LNCaP clone FGC (cell line): ENCODE results near the gene FBXO48.

Experiments
- DNase-seq: peaks from one replicate; pipeline ENCODE4 v3.0.0-alpha.2; 2011; ENCODE audit warnings: low read depth
- H3K4me3 ChIP-seq: 2 replicates; pipeline ENCODE4 v1.5.1; 2011; ENCODE audit warnings: mild to moderate bottlenecking, low read depth, low read length, control low read depth
- CTCF ChIP-seq: IDR thresholded peaks from 2 replicates; pipeline ENCODE4 v1.5.1; 2012; ENCODE audit warnings: mild to moderate bottlenecking; ENCODE audit not compliant: control insufficient read depth, insufficient read depth; ENCODE audit errors: extremely low read depth

Gene FBXO48

DNA sequence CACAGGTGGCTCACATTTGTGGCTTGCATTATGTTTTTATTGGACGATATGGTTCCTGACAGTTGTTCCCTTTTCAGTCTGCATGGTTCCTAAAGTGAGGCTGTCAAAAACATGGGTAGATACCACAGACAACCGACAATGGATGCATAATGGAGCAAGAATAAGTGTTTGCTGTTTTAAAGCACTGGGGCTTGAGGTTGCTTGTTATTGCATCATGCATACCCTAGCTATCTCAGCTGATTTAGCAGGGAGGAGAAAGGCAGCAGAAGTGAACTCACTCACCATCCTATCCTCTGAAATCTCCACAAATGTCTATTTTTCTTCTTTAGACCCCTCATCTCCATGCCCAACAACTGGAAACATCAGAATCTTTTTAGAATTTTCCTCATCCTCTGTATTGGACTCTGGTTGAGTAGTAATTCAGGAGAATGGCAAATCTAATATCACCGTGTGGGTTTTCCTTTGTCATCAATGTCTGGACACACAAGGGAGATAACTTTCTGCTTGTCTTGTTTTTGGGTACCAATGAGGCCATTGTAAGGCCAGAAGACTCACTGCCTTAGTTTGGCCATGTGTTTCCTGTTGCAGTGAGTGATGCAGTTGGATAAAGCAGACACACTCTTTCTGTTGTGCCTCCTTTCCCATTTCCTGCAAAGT is 46.7 kb downstream of the FBXO48 start:
- DNase-seq = no peak
- H3K4me3 ChIP-seq = no peak overlapping the region
- TF ChIP-seq CTCF = no peak

DNA sequence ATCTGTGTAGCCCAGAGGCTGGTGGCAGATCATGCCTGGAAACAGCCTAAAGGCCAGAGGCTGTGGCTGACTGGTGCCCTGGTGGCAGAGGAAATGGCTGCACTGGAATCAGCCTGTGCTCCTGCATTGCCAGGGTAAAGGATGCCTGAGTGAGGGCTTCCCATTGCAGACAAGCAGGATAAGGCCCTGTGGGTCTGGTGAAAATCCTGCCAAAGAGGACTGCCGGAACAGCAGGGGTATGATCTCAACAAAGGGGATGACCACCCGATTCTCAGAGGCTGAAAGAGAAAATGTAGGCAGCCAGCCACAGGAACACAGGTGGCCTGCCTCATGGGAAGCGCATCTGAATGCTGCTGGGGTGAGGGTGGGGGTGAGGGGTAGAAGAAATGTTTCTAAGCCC is 48.2 kb downstream of the FBXO48 start:
- TF ChIP-seq CTCF = no peak
- H3K4me3 ChIP-seq = no peak overlapping the region
- no peak for DNase-seq

DNA sequence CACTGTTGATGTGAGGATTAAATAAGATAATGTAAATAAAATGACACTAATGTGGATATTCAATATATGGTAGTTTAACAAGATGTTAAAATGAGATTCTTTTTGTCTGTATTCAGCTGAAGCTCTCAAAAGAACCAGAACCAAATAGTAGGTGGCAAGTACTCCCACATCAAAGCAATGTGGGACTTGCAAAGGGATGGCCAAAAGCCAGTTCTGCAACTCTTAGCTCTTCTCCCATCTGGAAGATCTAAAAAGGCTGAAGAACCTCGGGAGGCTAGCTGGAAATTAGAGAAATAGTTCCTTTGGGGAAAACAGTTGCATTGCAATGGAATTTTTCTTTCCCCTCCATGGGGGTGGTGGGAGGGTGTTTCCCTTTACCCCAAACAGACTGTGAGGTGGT is 48.7 kb downstream of the FBXO48 start:
- DNase-seq = no peak
- no peak for TF ChIP-seq CTCF
- H3K4me3 ChIP-seq = no peak overlapping the region

DNA sequence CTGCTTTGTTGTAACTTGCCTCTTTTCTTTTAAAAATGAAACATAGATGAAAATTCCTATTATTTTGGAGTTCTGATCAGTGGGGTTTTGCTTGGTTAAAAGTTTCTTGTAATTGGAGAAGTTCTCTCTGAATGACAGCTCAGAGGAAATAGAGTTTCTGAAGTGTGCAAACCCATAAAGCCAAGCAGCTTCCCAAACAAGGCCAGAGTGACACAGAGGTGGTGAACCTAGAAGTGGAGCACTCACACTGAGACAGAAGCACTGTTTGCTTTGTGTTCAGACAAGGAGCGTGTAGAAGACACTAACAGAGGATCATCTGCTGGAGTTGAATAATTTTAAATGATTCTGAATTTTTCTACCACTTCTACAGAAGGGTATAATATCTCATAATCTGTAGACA is 49.2 kb downstream of the FBXO48 start:
- H3K4me3 ChIP-seq = no peak overlapping the region
- DNase-seq = no peak
- TF ChIP-seq CTCF = no peak

GRCh38 chr2:68416081-68416675 is 50.9 kb downstream of the FBXO48 start:
- no peak for DNase-seq
- H3K4me3 ChIP-seq = no peak overlapping the region
- no peak for TF ChIP-seq CTCF

GRCh38 chr2:68415521-68415920 is 51.6 kb downstream of the FBXO48 start:
- TF ChIP-seq CTCF = no peak
- no peak for DNase-seq
- H3K4me3 ChIP-seq = no peak overlapping the region

- DNase-seq = no peak
- TF ChIP-seq CTCF = no peak
- H3K4me3 ChIP-seq = no peak overlapping the region
Measured at GRCh38 chr2:68414876-68415275, 52.2 kb downstream of the FBXO48 start.
